Endothelial cell of umbilical vein (primary cell): ENCODE results near the gene SRRD. TPM values are rescaled to one million over a fixed set of nuclear protein-coding genes. Genes with fewer than 3 reads are reported as not detected.

ENCODE experiments used
- BruUV-seq: library from RNA; stranded (reverse); fragments of 400-500 nt; replicated peaks from 2 replicates; lab custom pipeline; 2021; lab: Mats Ljungman, UMichigan
- CTCF ChIA-PET: fragments of 300-600, 350-600 bp; sonication (Branson Sonifier 250); formaldehyde crosslinking; loops from one replicate; lab custom pipeline; 2021; ENCODE audit warnings: antibody characterized with exemption, inconsistent platforms; lab: Charles Lee
- POLR2A ChIA-PET: fragments of 300-600, 350-600 bp; sonication (Branson Sonifier 250); formaldehyde crosslinking; loops from one replicate; lab custom pipeline; 2021; ENCODE audit warnings: antibody characterized with exemption, inconsistent platforms; lab: Charles Lee
- DNase-seq: peaks from one replicate; pipeline ENCODE4 v3.0.0-alpha.2; 2011; ENCODE audit warnings: low read depth, low spot score
- FAIRE-seq: peaks from 2 replicates; lab custom pipeline; 2011; peaks lifted over from hg19 to GRCh38; lab: Jason Lieb, UNC
- H2AFZ ChIP-seq: 2 replicates; pipeline ENCODE4 v1.6.0; 2012; ENCODE audit warnings: low read depth, low read length, control low read depth, inconsistent platforms
- H3K27ac ChIP-seq: 2 replicates; pipeline ENCODE4 v1.5.1; 2011; ENCODE audit warnings: low read depth, mild to moderate bottlenecking, control low read depth, low read length, moderate library complexity; ENCODE audit not compliant: insufficient read depth
- H3K27me3 ChIP-seq, 2 experiments: 2 replicates each; pipeline versions ENCODE4 v1.6.0 to v1.6.1; 2011; ENCODE audit warnings: low read length in 2 of 2, mixed read lengths in 1 of 2; ENCODE audit not compliant: control insufficient read depth in 2 of 2, insufficient read depth in 2 of 2
- H3K36me3 ChIP-seq, 2 experiments: 2 replicates in 1 of 2; 3 replicates in 1 of 2; pipeline ENCODE4 v1.5.1; 2011; ENCODE audit warnings: low read length in 2 of 2, mild to moderate bottlenecking in 1 of 2, moderate library complexity in 1 of 2; ENCODE audit not compliant: control insufficient read depth in 2 of 2, insufficient read depth in 2 of 2; ENCODE audit errors: extremely low read depth in 1 of 2
- H3K4me1 ChIP-seq: 3 replicates; pipeline ENCODE4 v1.5.1; 2011; ENCODE audit warnings: mild to moderate bottlenecking, low read length; ENCODE audit not compliant: control insufficient read depth, insufficient read depth; ENCODE audit errors: extremely low read depth
- H3K4me2 ChIP-seq: 2 replicates; pipeline ENCODE4 v1.6.1; 2011; ENCODE audit warnings: low read length, control low read depth, mixed read lengths; ENCODE audit not compliant: insufficient read depth
- H3K4me3 ChIP-seq, 3 experiments: fragments of 200-600 bp in 1 of 3; sonication (generic), shearing (Covaris generic) in 1 of 3; replicated peaks in 1 of 3; 2 replicates each; pipeline ENCODE4 v1.5.1; 2011 to 2016; ENCODE audit warnings: control low read depth in 3 of 3, low read length in 3 of 3, mild to moderate bottlenecking in 2 of 3, inconsistent platforms in 1 of 3, low read depth in 1 of 3, moderate library complexity in 1 of 3; ENCODE audit not compliant: insufficient read depth in 1 of 3
- H3K79me2 ChIP-seq: 2 replicates; pipeline ENCODE4 v1.6.0; 2012; ENCODE audit warnings: low read length, inconsistent platforms; ENCODE audit not compliant: control insufficient read depth, insufficient read depth
- H3K9ac ChIP-seq: replicated peaks from 2 replicates; pipeline ENCODE3; 2011; ENCODE audit warnings: low read length, control low read depth; ENCODE audit not compliant: insufficient read depth; ENCODE audit errors: extremely low read depth
- H3K9me1 ChIP-seq: replicated peaks from 3 replicates; pipeline ENCODE4 v1.6.0; 2011; ENCODE audit warnings: mild to moderate bottlenecking, low read length; ENCODE audit not compliant: control insufficient read depth, insufficient read depth; ENCODE audit errors: extremely low read depth
- H3K9me3 ChIP-seq: replicated peaks from 2 replicates; pipeline ENCODE4 v1.5.1; 2012; ENCODE audit warnings: low read length, inconsistent platforms; ENCODE audit not compliant: control insufficient read depth, insufficient read depth
- H4K20me1 ChIP-seq: replicated peaks from 2 replicates; pipeline ENCODE3; 2011; ENCODE audit warnings: mild to moderate bottlenecking, low read length; ENCODE audit not compliant: control insufficient read depth, insufficient read depth; ENCODE audit errors: extremely low read depth
- CTCF ChIP-seq, 2 donors: IDR thresholded peaks; 1 replicate in 1 of 2; 2 replicates in 1 of 2; pipeline ENCODE4 v1.5.1; 2011; ENCODE audit warnings: low read length in 2 of 2, mild to moderate bottlenecking in 2 of 2, moderate library complexity in 2 of 2, control low read depth in 1 of 2, inconsistent platforms in 1 of 2, low read depth in 1 of 2; ENCODE audit not compliant: insufficient read depth in 1 of 2; ENCODE audit errors: extremely low read depth in 1 of 2
- EZH2 ChIP-seq: IDR thresholded peaks from 2 replicates; pipeline ENCODE4 v1.6.1; 2012; ENCODE audit warnings: borderline replicate concordance, low read depth, mild to moderate bottlenecking, moderate library complexity, low read length, inconsistent platforms; ENCODE audit not compliant: severe bottlenecking
- FOS ChIP-seq: IDR thresholded peaks from 2 replicates; pipeline ENCODE4 v1.6.1; 2011; ENCODE audit warnings: mild to moderate bottlenecking, low read length, moderate library complexity, borderline replicate concordance; ENCODE audit not compliant: insufficient read depth
- GATA2 ChIP-seq: IDR thresholded peaks from 2 replicates; pipeline ENCODE4 v1.7.0; 2011; ENCODE audit warnings: low read depth, mild to moderate bottlenecking, moderate library complexity, mixed read lengths, low read length; ENCODE audit not compliant: insufficient read length, insufficient read depth
- JUN ChIP-seq: IDR thresholded peaks from 2 replicates; pipeline ENCODE4 v1.6.1; 2011; ENCODE audit warnings: borderline replicate concordance, low read depth; ENCODE audit not compliant: insufficient read length, insufficient read depth
- MAX ChIP-seq: IDR thresholded peaks from 2 replicates; pipeline ENCODE4 v1.6.1; 2011; ENCODE audit not compliant: insufficient read depth, insufficient read length
- MYC ChIP-seq: IDR thresholded peaks from one replicate; pipeline ENCODE4 v1.6.1; 2011; ENCODE audit warnings: mild to moderate bottlenecking, low read depth, low read length
- POLR2A ChIP-seq: IDR thresholded peaks from 2 replicates; pipeline ENCODE4 v1.6.1; 2012; ENCODE audit warnings: low read depth, mild to moderate bottlenecking, control low read depth, low read length
- POLR2AphosphoS5 ChIP-seq: IDR thresholded peaks from 2 replicates; pipeline ENCODE4 v1.6.1; 2012; ENCODE audit warnings: low read depth, mild to moderate bottlenecking, control low read depth, low read length, moderate library complexity; ENCODE audit not compliant: insufficient read depth
- dilution Hi-C: fragments of 300-500 bp; cut with MboI; formaldehyde crosslinking; loops from one replicate; pipeline ENCODE4 v1.15.0; 2019; ENCODE audit warnings: low sequenced_read_pairs; ENCODE audit not compliant: extremely low pct_ligation_motif_present
- intact Hi-C: fragments of 100-400 bp; cut with micrococcal nuclease; formaldehyde crosslinking; loops from one replicate; pipeline ENCODE4 v1.10.0; 2022
- polyA plus RNA-seq, 4 experiments: library from polyadenylated mRNA; depleted of rRNA in 3 of 4; stranded (reverse) in 3 of 4; unstranded in 1 of 4; fragments of >200 nt; gene quantifications; 2 replicates each; pipeline versions ENCODE4 v1.2.1 to v1.2.3, GENCODE V29; 2011 to 2012; ENCODE audit warnings: missing spikeins in 1 of 4
- total RNA-seq: library from RNA; stranded (reverse); gene quantifications from 2 replicates; pipeline ENCODE4 v1.2.3, GENCODE V29; 2021

SRRD gene
- total and polyA plus RNA-seq, 2 donors (not counting 3 experiments of a cell fraction or from before 2014, with no cell fraction given) = 23.4 to 24.2 TPM

DNA sequence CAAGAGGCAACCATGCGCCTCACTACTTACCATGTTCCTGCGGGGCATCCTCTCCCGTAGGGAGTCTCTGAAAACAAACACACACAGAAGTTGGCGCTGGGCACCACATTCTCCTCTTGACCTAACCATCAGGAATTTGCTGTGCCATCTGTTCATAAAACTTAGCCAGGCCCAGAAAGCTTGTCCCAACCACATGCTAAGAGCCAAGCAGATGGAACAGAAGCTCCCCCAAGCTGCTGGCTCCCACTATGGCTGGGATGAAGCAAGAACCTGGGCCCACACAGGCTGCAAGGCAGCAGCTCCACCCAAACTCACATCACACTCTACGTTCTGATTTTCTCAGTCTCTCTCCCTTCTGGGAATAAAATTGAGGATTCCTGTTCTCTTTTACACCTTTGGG lies 17.5 kb upstream of the SRRD start:
- Histone ChIP-seq H3K79me2 (no peaks in the 10 kb centered on the region), H3K9me1 (no peaks in the 10 kb centered on the region), H4K20me1 (no peaks in the 10 kb centered on the region), H3K4me3 (no peak overlapping the region), H2AFZ (no peak overlapping the region), H3K27ac (no peak overlapping the region), H3K27me3 (no peaks in the 10 kb centered on the region), H3K9ac (no peak overlapping the region), H3K36me3 (peaks cover 22 to 33% of the 10 kb centered on the region in 2 experiments), H3K4me2 (no peak overlapping the region), H3K9me3 (no peaks in the 10 kb centered on the region), H3K4me1 (peaks cover 18% of the 10 kb centered on the region)
- no TSS peak for BruUV-seq
- no peak for DNase-seq
- FAIRE-seq = no peak
- no peak for TF ChIP-seq POLR2AphosphoS5
- TF ChIP-seq POLR2A = no peak
- TF ChIP-seq MAX = no peak
- no peak for TF ChIP-seq CTCF (IDR thresholded peaks at IDR 0.05; ENCODE audit: extremely low read depth in 1 of 2, insufficient read depth in 1 of 2, low read depth in 1 of 2, low read length in 2 of 2)
- TF ChIP-seq GATA2 = no peak
- TF ChIP-seq MYC = no peak
- no peak for TF ChIP-seq FOS
- TF ChIP-seq JUN = no peak
- TF ChIP-seq EZH2 = no peak
- intact Hi-C loops (no loop called here), dilution Hi-C loops (no loop called here)
- ChIA-PET CTCF (interaction anchor here (10.0 kb wide), 1 partner anchor 100 kb away, joined by 148 read pairs; no protein-coding TSS in a partner anchor), POLR2A (no interaction called here)
